NK-92 (cell line): ENCODE measurements around the gene PRG3.

Source experiments
- DNase-seq: peaks from one replicate; lab custom pipeline; 2025; ENCODE audit not compliant: unreplicated experiment; lab: John Stamatoyannopoulos, UW

Gene PRG3

GRCh38 chr11:57380975-57381374 lies at the start of gene PRG3:
Gene PRG3, minus strand, starts transcription at chr11:57381150. Its CDS starts 442 bp downstream, at chr11:57380708.
- no peak for DNase-seq

GRCh38 chr11:57429946-57430345 lies 49.0 kb upstream of the PRG3 start:
- DNase-seq = no peak

GRCh38 chr11:57428643-57429042 lies 47.7 kb upstream of the PRG3 start:
- no peak for DNase-seq

GRCh38 chr11:57427727-57428082 lies 46.8 kb upstream of the PRG3 start:
- no peak for DNase-seq

- DNase-seq = no peak
These were observed 46.2 kb upstream of the PRG3 start, which contains the start of gene SLC43A3 for GRCh38 chr11:57426929-57427726. Gene SLC43A3, minus strand, starts transcription at chr11:57427121. Its CDS starts 949 bp downstream, at chr11:57426172.

GRCh38 chr11:57426439-57426928 lies 45.5 kb upstream of the PRG3 start:
- no peak for DNase-seq

- DNase-seq = no peak
These were observed 44.9 kb upstream of the PRG3 start for GRCh38 chr11:57425565-57426438.

- no peak for DNase-seq
These were observed 44.0 kb upstream of the PRG3 start for GRCh38 chr11:57424792-57425564.

GRCh38 chr11:57424137-57424791 lies 43.3 kb upstream of the PRG3 start:
- no peak for DNase-seq

GRCh38 chr11:57422669-57423068 lies 41.7 kb upstream of the PRG3 start:
- no peak for DNase-seq

- no peak for DNase-seq
These were observed 40.9 kb upstream of the PRG3 start for GRCh38 chr11:57421805-57422204.

- no peak for DNase-seq
These were observed 40.1 kb upstream of the PRG3 start for GRCh38 chr11:57421066-57421465.

GRCh38 chr11:57419146-57419545 lies 38.2 kb upstream of the PRG3 start:
- DNase-seq = no peak

- DNase-seq = no peak
These were observed 37.2 kb upstream of the PRG3 start for GRCh38 chr11:57418131-57418530.

GRCh38 chr11:57417056-57417455 lies 36.1 kb upstream of the PRG3 start:
- no peak for DNase-seq

GRCh38 chr11:57416436-57416835 lies 35.5 kb upstream of the PRG3 start:
- DNase-seq = no peak

- DNase-seq = no peak
These were observed 33.8 kb upstream of the PRG3 start for GRCh38 chr11:57414612-57415212.

GRCh38 chr11:57413681-57414080 lies 32.7 kb upstream of the PRG3 start:
- DNase-seq = no peak

- DNase-seq = no peak
These were observed 29.3 kb upstream of the PRG3 start for GRCh38 chr11:57410287-57410686.
